Stimulated activated CD4-positive, alpha-beta T cell treated with anti-CD3 and anti-CD28 coated beads, TNF-alpha, amount 100 ng/mL, for 24 hours (primary cell): ENCODE results near the gene COG5.

ENCODE experiments used
- DNase-seq, 3 experiments: peaks; one replicate each; pipeline ENCODE4 v3.0.0-alpha.2; 2020; ENCODE audit warnings: low read depth in 3 of 3

COG5 gene

DNA sequence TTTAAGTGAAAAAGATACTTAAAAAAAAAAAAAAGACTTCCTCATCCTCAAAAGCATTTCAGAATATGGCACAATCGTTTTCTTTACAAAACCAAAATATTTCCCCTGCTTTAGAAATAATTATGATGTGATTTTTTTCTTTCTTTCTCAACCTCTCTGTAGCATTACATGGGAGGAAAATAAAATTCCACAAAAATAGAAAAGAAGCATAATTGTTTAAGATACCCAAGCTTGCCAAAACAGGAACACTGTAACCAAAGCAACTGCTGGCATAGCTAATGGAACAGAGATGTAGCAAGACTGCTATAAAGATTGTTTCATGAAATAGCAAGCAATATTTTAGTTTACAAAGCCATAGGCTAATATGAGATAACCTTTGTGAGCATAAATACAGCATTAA lies 169.4 kb downstream of the COG5 start:
- no peak for DNase-seq

DNA sequence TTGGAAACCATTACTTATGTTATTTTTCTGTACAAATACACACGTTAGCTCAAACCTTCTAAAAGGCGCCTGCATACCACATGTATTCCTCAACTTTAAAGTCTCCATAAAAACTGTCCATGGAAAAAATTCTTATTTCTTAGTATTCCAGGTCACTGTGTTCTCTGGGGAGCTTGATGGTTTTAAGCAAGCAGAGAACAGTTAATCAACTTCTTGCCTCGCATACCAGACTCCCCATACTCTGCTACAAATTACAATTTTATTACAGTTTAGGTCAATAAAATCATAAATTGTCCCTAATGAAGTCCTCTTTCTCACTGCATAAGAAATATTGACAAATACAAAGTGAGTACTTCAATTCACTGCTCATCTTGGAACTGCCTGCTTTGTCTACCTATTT lies 170.9 kb downstream of the COG5 start:
- DNase-seq = no peak

DNA sequence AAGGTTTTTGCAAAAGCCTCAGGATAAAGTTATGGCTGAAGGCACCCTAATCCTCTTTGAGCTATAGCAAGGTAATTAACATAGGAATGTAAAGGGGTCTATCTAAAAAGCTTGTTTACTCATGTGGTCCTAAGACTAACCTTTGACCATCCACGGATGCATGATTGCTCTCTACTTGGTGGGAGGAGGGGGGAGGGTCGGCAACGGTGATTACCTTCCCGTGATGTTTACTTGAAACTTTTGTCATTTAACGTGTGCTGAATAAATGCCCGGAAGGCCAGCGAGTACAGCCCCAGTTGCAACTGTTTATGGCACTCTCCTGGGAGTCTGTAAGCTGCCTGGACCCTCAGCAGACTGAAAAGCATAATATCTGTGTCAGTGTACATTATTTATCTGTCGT lies 172.8 kb downstream of the COG5 start:
- no peak for DNase-seq

DNA sequence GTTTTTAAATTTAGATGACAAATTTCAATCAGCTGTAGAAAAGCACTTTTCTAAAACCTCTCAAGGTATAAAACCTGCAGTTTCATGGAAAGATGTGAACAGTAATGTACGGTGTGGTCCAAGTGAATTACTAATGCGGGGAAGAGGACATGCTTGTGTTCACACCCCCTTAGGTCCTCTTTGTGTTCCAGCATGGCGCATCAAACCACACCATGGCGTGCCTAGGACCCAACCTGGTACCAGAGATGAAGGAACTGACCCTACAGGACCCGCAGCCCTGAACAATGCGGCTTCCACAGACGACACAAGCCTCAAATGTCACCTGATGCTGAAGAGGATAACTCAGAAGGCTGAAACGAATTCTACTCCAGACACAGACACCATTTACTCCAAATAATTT lies 175.1 kb downstream of the COG5 start:
- DNase-seq = no peak

DNA sequence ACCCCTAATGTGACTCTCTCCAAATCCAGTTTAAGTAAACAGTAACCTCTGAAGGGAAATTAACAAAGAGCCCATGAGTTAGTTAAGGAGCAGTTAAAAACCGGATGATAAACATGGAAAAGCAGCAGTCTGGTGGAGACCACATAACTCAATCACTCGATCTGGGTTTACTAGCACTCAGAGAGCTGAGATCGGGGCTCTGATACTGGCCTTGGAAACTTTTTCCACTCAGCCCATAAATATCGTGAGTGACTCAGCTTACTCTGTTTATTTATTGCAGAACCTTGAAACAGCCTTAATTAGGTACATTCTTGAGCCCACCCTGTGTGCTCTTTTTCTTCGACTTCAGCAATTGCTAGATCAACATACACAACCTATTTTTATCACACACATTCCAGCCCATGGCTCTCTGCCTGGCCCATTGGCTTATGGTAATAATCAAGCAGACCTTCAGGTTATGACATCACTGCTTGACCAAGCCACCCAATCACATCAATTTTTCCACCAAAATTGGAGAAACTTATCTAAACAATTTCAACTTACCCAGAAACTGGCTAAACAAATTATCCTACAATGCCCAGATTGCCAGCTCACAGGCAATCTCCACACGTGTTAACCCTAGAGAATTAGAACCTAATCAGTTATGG lies 176.0 kb downstream of the COG5 start:
- DNase-seq = no peak

DNA sequence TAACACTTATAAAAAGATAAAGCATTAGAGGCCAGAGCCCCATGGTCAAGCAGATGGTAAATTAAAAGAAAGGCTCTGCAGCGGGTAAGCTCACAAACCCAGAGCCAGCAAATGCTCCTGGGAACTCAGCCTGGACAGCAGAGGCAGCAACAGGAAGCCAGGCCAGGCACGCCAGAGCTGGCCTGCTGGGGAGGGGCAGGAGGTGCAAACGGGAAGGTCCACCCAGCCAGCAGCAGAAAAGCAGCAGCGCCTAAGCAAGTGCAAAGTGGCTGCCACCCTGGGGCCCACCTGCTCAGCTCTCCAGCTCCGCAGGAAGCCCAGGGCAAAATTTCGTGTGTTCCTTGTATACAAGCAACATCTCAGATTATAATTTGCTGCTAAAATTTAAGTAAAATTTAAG lies 176.6 kb downstream of the COG5 start:
- DNase-seq = no peak

DNA sequence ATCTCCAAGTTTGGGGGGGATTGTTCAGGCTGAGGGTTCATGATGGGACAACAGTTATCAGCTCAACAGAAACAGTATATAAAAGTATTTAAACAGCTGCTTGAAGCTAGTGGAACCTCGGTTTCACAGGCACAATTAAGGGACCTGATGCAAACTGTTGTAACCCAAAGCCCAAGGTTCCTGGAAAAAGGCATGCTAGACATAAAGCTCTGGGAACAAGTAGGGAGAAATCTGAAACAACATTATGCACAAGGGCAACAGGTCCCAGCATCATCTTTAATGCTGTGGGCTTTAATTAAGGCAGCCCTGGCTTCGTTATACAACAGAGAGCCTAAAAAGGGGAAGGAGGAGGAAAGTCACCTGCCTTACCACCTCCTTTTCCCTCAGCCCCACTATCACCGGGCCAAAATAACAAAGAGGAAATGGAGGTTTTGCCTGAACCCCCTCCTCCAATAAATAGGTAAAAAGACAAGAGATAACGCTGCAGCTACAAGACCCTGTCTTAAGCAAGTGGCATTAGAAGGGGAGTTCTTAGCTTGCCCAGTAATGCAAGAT lies 177.1 kb downstream of the COG5 start:
- DNase-seq = no peak

DNA sequence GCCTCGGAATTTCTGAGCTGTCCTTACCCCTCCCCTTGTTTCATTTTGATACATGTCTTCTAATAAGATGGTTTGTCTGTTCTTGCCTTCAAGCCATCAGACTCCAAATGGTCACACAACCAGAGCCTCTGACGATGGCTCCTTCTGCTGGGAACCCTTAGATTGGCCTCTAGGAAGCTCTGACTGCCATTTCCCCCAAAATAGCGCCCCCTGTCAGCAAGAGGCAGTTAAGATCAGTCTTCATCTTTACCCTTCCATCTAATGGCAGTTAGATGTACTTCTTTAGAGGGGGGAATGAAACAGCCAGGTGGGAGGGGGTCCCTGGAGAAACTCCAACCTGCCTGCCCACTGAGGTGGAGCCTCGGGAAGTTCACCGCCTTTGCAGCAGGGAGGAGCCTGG lies 179.7 kb downstream of the COG5 start:
- no peak for DNase-seq

DNA sequence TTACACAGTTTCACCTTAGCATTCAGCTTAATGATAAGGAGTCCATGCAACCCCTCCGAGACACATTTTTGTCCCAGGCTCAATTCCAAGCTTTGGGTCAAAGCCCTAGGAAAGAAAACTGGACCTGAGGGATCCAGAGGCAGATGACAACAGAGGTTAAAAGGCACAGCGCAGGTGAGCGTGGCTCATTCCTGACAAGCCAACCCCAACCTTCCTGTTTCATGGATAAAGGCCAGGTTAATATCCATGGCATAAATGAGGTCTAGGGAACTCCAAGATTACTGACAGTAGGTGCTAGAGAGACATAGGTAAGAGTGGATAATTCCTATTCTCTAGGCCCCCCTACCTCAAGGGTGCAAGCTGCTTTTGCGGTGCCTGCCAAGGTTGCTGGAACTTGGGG lies 180.5 kb downstream of the COG5 start:
- no peak for DNase-seq

DNA sequence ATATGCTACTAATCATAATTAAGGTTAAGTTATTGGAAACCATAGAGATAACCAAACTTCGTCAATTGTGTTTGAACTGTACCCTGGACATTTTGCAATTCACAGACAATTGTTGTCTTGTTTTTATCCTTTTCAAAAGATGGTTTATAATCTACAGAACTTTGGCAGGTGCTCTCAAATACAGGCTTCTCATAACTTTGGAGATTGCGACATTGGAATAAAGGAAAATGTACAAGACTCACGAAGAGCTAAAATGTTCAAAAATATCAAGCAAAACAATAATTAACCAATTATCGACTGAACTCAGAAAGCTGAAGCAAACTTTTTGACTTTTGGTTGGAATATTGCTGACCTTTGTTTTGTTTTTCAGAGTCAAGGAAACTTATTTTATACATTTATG lies 182.3 kb downstream of the COG5 start:
- no peak for DNase-seq

DNA sequence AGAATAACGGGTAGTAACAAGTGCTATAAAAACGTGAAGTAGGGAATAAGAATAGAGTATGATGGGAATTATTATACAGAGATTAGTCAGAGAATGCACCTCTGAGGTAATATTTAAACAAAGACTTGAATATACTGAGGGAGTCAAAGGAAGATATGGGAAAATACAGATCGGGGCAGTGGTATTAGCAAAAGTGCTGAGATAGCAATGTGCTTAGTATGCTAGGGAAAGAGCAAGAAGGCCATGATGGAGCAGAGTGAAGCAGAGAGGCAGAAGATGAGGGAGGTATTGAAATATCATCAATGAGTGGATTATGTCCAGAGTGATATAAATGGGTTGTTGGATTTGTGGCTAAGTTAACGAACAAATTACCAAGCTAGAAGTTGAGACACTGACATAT lies 190.4 kb downstream of the COG5 start:
- no peak for DNase-seq

DNA sequence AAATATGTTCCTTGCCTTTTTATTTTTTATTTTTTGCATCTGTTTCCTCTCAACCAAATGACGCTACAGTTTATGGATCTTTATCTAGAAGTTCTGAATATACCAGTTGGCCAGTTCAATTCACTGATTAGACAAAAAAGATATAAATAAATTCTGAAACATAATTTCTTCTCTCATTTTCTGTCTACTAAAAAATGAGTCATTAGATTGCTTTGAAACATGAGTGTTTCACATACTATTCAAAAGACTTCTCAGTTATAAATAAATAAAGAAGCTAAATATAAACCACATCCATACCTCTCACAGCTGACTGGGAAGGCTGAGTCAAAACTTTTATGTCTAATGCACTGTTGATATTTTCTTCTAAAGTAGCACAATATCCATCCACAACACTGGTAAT lies 191.4 kb downstream of the COG5 start:
- DNase-seq = no peak

DNA sequence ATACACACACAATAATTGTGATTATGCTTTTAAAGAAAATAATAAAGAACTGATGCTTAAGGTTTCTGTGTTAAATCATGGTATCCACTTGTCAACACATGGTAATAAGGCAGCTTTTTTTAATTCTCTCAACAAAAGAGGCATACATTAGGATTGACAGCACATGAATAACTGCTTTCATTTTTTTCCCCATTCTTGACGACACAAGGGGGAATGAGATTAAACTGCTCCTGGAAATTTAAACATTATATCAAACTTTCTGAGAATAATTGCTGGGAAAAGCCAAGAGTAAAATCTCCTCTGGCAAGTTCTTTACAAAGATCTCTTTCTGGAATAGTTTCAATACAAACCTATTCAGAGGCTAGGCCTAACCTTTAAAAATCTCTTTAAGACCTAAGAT lies 192.9 kb downstream of the COG5 start:
- no peak for DNase-seq

DNA sequence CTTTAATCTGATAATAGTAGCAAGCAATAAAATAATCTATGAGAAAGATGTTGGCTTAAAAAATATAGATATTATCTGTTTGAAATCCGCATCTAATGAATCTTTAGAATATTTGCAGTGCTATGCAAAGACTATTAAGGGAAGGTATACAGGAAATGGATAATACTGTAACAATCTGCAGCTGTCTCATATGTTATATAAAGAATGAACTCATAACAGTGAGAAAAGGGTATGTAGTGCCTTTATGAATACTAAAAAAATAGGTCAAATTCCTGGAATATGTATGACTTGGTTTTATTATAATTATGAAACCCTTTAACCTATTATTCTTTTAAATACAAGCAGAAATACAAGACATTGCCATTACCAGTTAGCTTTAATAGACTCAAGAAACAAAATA lies 198.9 kb downstream of the COG5 start:
- no peak for DNase-seq

DNA sequence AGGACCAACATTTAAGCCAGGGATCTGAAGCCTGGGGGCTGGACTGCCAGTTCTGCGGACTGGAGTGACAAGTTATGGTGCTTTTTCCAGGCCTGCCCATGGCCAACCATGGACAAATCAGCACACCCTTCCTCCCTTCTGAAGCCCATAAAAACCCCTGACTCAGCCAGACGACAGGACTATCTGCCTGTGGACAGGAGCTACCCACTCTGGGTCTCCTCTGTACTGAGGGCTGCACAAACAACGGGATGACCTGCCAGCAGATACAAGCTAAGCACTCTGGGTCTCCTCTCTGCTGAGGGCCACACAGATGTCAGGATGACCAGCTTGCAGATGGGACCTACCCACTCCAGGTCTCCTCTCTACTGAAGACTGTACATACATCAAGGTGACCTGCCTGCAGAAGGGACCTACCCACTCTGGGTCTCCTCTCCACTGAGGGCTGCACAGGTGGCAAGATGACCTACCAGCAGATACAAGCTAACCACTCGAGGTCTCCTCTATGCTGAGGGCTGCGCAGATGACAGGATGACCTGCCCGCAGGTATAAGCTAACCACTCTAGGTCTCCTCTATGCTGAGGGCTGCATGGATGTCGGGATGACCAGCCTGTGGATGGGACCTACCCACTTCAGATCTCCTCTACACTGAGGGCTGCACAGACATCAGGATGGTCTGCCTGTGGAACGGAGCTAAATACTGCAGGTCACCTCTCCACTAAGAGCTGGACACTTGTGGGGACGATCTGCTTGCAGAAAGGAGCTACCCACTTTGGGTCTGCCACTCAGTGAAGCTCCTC lies 204.0 kb downstream of the COG5 start:
- no peak for DNase-seq

DNA sequence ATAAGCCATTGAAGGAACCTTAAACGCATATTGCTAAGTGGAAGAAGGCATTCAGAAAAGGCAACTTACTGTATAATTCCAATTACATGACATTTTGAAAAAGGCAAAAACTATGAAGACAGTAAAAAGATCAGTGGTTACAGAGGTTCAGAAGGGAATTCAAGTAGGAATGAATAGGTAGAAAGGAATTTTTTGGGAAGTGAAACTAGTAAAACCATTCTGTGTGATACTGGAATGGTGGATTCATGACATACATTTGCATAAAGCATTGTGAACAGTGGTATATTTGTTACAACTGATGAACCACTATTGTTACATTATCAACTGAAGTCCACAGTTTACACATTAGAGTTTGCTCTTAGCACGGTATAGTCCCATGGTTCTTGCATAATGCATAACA lies 208.1 kb downstream of the COG5 start:
- DNase-seq = no peak

DNA sequence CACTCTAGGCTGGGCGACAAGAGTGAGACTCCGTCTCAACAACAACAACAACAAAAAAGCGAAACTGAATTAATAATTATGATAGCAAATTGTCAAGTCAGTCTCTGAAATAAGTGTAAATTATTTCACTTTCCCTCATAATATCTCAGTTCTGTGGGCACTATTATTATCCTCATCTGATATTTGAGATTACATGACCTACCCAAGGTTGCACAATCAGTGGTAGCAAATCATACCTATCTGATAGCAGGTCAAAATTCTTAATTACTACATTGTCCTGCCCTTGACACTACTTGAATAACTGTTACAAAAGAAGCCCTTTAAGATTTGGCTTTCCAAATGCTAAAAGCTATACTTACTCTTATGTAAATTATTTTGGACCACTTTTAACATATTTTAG lies 209.1 kb downstream of the COG5 start:
- no peak for DNase-seq

DNA sequence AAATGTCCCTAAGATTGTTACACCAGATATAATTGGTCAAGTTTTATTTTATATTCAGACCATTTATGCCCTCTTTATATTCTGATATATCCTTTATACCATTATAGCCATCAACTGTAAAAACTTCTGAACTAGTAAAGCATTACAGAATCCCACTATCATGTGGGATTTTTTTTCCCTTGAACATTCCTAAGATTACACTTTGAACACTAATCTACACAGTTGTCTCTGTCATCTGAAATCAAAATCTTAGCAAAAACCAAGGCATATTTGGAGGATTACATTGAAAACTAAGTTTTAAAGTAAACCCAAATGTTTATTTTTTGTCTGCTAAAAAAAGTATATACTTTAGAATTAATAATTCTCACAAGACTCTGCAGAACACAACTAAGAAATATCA lies 210.0 kb downstream of the COG5 start:
- DNase-seq = no peak

DNA sequence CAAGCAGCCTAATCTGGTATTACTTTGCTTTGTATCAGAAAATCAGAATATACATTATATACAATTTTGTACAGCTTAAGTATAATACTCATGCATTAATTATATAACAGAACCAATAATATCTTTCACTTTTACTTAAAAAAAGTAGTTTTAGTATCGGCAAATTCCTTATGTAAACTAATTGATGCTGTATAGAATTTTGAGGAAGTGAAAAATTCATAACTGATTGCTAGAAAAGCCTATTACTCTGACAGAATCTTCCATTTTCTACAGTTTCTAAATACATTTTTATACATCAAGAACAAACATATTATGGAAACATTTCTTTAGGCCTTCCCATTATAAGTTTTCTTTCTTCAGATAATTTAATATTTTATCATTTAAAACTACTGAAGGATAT lies 217.8 kb downstream of the COG5 start:
- DNase-seq = no peak

DNA sequence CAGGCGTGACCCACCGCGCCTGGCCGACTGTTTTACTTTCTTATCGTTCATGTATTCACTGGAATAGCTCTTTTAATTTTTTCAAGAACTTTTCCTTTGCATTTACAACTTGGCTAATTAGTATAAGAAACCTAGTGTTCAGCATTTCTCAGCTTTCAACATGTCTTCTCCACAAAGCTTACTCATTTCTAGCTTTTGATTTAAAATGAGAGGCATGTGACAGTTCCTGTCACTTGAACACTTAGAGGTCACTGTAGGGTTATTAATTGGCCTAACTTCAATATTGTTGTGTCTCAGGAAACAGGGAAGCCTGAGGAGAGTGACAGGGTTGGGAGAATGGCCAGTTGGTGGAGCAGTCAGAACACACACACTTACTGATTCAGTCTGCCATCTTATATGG lies 218.9 kb downstream of the COG5 start:
- no peak for DNase-seq

DNA sequence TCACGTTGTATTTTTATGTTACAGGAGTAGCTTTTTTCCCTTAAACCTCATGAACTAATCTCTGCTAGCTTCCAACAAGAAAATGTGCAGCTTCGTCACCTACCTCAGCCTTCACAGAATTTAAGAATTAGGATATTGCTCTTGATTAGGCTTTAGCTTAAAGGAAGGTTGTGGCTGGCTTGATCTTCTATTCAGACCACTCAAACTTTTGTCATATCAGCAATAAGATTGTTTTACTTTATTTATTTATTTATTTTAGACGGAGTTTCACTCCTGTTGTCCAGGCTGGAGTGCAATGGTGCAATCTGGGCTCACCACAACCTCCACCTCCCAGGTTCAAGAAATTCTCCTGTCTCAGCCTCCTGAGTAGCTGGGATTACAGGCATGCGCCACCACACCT lies 219.4 kb downstream of the COG5 start:
- DNase-seq = no peak

DNA sequence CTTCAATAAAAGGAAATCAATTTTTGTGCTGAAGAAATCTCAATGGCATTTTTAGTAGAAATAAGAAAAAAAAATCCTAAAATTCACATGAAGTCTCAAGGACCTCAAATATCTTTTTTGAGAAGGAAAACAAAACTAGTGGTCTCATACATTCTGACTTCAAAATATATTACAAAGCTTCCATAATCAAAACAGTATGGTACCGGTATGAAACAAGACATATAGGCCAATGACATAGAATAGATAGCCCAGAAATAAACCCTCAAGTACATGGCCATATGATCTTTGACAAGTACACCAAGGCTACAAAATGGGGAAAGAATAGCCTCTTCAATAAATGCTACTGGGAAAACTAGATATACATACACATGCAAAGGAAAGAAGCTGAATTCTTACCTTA lies 225.6 kb downstream of the COG5 start:
- no peak for DNase-seq

DNA sequence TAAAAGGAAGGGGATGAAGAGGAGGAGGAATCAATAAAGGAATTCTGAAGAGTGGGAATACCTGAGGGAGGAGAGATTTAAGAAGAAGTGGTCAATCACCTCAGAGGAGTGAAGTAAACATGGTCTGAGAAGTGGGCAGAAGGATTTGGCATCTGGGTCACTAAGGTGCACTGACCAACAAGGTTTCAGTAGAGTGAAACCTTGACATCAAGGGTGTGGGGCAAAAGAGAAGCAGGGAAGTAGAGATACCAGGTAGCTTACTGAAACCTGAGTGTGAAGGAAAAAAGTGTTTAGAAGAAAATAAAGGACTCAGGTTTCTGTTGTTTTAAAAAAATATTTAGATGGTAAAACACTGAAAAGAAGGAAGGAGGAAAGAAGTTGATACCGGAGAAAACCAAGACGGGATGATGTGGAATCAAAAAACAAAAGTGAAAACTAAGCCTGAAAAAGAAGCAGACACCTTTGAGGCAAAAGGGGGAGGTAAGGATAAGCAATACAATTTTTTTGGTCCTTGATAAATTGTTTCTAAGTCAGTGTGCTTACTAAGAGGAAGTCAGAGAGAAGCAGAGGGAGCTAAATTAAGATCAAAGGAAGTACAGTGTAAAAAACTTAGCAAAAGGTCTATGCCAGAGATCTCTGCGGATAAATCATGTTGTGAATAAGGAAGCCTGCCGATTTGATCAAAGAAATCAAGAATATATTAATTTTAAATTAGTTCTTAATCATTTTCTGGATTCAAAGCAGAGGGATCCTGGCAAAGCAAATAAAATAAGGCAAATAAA lies 231.0 kb downstream of the COG5 start:
- no peak for DNase-seq
